Mesenchymal stem cell (in vitro differentiated cells and primary cell): ENCODE data around the gene MYH9.

Source experiments
- DNase-seq: peaks from one replicate; pipeline ENCODE4 v3.0.0-alpha.2; 2013
- H2AFZ ChIP-seq: one replicate; pipeline ENCODE4 v1.6.1; 2013; ENCODE audit warnings: low read depth, mild to moderate bottlenecking, control low read depth, inconsistent platforms, low read length, moderate library complexity
- H2AK5ac ChIP-seq: 2 replicates; pipeline ENCODE4 v1.6.1; 2013; ENCODE audit warnings: low read length, moderate library complexity, mild to moderate bottlenecking, inconsistent platforms; ENCODE audit not compliant: severe bottlenecking
- H2BK120ac ChIP-seq: one replicate; pipeline ENCODE4 v1.6.1; 2013; ENCODE audit warnings: low read depth, mild to moderate bottlenecking, inconsistent platforms, low read length, moderate library complexity
- H2BK12ac ChIP-seq, 2 experiments: one replicate each; pipeline ENCODE4 v1.6.1; 2013; ENCODE audit warnings: inconsistent platforms in 2 of 2, low read length in 2 of 2, mild to moderate bottlenecking in 2 of 2, moderate library complexity in 2 of 2, control low read depth in 1 of 2
- H2BK15ac ChIP-seq: one replicate; pipeline ENCODE4 v1.6.1; 2013; ENCODE audit warnings: mild to moderate bottlenecking, low read depth, inconsistent platforms; ENCODE audit not compliant: poor library complexity, severe bottlenecking
- H2BK5ac ChIP-seq: 2 replicates; pipeline ENCODE4 v1.6.1; 2013; ENCODE audit warnings: low read depth, mild to moderate bottlenecking, low read length, control low read depth, inconsistent platforms; ENCODE audit not compliant: poor library complexity, severe bottlenecking
- H3K14ac ChIP-seq, 2 experiments: one replicate each; pipeline ENCODE4 v1.6.1; 2013; ENCODE audit warnings: inconsistent platforms in 2 of 2, low read length in 2 of 2, control low read depth in 1 of 2, mild to moderate bottlenecking in 1 of 2, moderate library complexity in 1 of 2
- H3K18ac ChIP-seq, 2 experiments: one replicate each; pipeline ENCODE4 v1.6.1; 2013; ENCODE audit warnings: inconsistent platforms in 2 of 2, low read length in 2 of 2, control low read depth in 1 of 2, low read depth in 1 of 2, mild to moderate bottlenecking in 1 of 2
- H3K23ac ChIP-seq, 2 experiments: one replicate each; pipeline ENCODE4 v1.6.1; 2013; ENCODE audit warnings: inconsistent platforms in 2 of 2, low read length in 2 of 2, mild to moderate bottlenecking in 2 of 2, moderate library complexity in 2 of 2, control low read depth in 1 of 2
- H3K27ac ChIP-seq: 2 replicates; pipeline ENCODE4 v1.5.1; 2013; ENCODE audit warnings: mild to moderate bottlenecking, moderate library complexity, low read length, control low read depth, inconsistent platforms; ENCODE audit not compliant: poor library complexity, severe bottlenecking
- H3K27me3 ChIP-seq, 2 experiments: 2 replicates each; pipeline versions ENCODE4 v1.6.1 to v1.7.0; 2013; ENCODE audit warnings: low read length in 2 of 2, mild to moderate bottlenecking in 2 of 2, moderate library complexity in 2 of 2, control low read depth in 1 of 2, inconsistent platforms in 1 of 2; ENCODE audit not compliant: control insufficient read depth in 1 of 2, insufficient read depth in 1 of 2
- H3K36me3 ChIP-seq, 2 experiments: 2 replicates each; pipeline versions ENCODE4 v1.6.1 to v1.7.0; 2013; ENCODE audit warnings: low read length in 2 of 2, control low read depth in 1 of 2, inconsistent platforms in 1 of 2, low read depth in 1 of 2, mild to moderate bottlenecking in 1 of 2; ENCODE audit not compliant: insufficient read depth in 2 of 2, control insufficient read depth in 1 of 2
- H3K4ac ChIP-seq, 2 experiments: one replicate each; pipeline ENCODE4 v1.6.1; 2013; ENCODE audit warnings: inconsistent platforms in 2 of 2, low read length in 2 of 2, mild to moderate bottlenecking in 2 of 2, moderate library complexity in 2 of 2, control low read depth in 1 of 2, low read depth in 1 of 2
- H3K4me1 ChIP-seq: 2 replicates; pipeline ENCODE4 v1.6.1; 2013; ENCODE audit warnings: low read depth, low read length, control low read depth; ENCODE audit not compliant: control insufficient read depth, insufficient read depth
- H3K4me2 ChIP-seq: 2 replicates; pipeline ENCODE4 v1.6.1; 2013; ENCODE audit warnings: low read length, mild to moderate bottlenecking, inconsistent platforms; ENCODE audit not compliant: poor library complexity, severe bottlenecking
- H3K4me3 ChIP-seq, 2 experiments: 2 replicates each; pipeline versions ENCODE4 v1.5.1 to v1.7.0; 2013; ENCODE audit warnings: low read length in 2 of 2, mild to moderate bottlenecking in 2 of 2, control low read depth in 1 of 2, low read depth in 1 of 2; ENCODE audit not compliant: insufficient read depth in 1 of 2
- H3K79me1 ChIP-seq: replicated peaks from 2 replicates; pipeline ENCODE4 v1.6.1; 2013; ENCODE audit warnings: mild to moderate bottlenecking, control low read depth, low read length, inconsistent platforms; ENCODE audit not compliant: poor library complexity, severe bottlenecking
- H3K9ac ChIP-seq: 2 replicates; pipeline ENCODE4 v1.7.0; 2013; ENCODE audit warnings: mild to moderate bottlenecking, low read length, moderate library complexity
- H3K9me3 ChIP-seq: 2 replicates; pipeline ENCODE4 v1.7.0; 2013; ENCODE audit warnings: mild to moderate bottlenecking, low read length; ENCODE audit not compliant: control insufficient read depth
- H4K8ac ChIP-seq: one replicate; pipeline ENCODE4 v1.6.1; 2013; ENCODE audit warnings: inconsistent platforms, mild to moderate bottlenecking, low read length, moderate library complexity
- H4K91ac ChIP-seq: one replicate; pipeline ENCODE4 v1.6.1; 2013; ENCODE audit warnings: mild to moderate bottlenecking, low read length, inconsistent platforms
- WGBS: methylation state at CpG from one replicate; pipeline ENCODE4 v1.1.7; 2013; ENCODE audit warnings: mixed read lengths; 5-methylcytosine and 5-hydroxymethylcytosine counted together

MYH9 gene

GRCh38 chr22:36362075-36362474 lies 25.7 kb downstream of the MYH9 start:
- H2BK5ac ChIP-seq: no peak overlapping the region
- no peak overlapping the region for H3K4ac ChIP-seq
- no peak overlapping the region for H3K4me3 ChIP-seq
- no peaks in the 10 kb centered on the region for H3K27me3 ChIP-seq
- no peak overlapping the region for H4K91ac ChIP-seq
- H2BK120ac ChIP-seq: no peak overlapping the region
- H4K8ac ChIP-seq: peak overlapping the region; percentile 45
- peak overlapping the region in 1 of 2 experiments; percentile 11 for H2BK12ac ChIP-seq
- no peak overlapping the region for H3K4me2 ChIP-seq
- H2BK15ac ChIP-seq: peak overlapping the region; percentile 36
- no peak overlapping the region for H3K9ac ChIP-seq
- no peak overlapping the region for H3K23ac ChIP-seq
- peaks cover 73% of the 10 kb centered on the region for H3K4me1 ChIP-seq
- H3K9me3 ChIP-seq: no peaks in the 10 kb centered on the region
- 91% methylated on average over 4 of the region's 4 CpGs for WGBS
- peaks cover 4 to 38% of the 10 kb centered on the region in 2 experiments for H3K36me3 ChIP-seq
- no peak overlapping the region for H3K14ac ChIP-seq
- peak overlapping the region in 1 of 2 experiments; percentile 65 for H3K18ac ChIP-seq
- no peak for DNase-seq
- H3K79me1 ChIP-seq: no peaks in the 10 kb centered on the region
- peak overlapping the region; percentile 92 for H3K27ac ChIP-seq
- no peak overlapping the region for H2AFZ ChIP-seq
- H2AK5ac ChIP-seq: peak overlapping the region; percentile 71

- Histone ChIP-seq H3K4ac (peak overlapping the region in 1 of 2 experiments; percentile 24), H2AK5ac (peak overlapping the region; percentile 76), H4K8ac (peak overlapping the region; percentile 60), H3K4me2 (peak overlapping the region; percentile 56), H3K27ac (peak overlapping the region; percentile 92), H3K23ac (peak overlapping the region in 1 of 2 experiments; percentile 50), H3K36me3 (peaks cover 0 to 32% of the 10 kb centered on the region in 2 experiments), H3K9ac (peak overlapping the region; percentile 35), H3K9me3 (no peaks in the 10 kb centered on the region), H2BK15ac (no peak overlapping the region), H3K14ac (peak overlapping the region in 1 of 2 experiments; percentile 81), H3K4me3 (no peak overlapping the region), H2BK120ac (no peak overlapping the region), H3K18ac (peak overlapping the region; percentile 14 to 89), H2BK12ac (peak overlapping the region in 1 of 2 experiments; percentile 94), H4K91ac (peak overlapping the region; percentile 5), H3K4me1 (peaks cover 66% of the 10 kb centered on the region), H2BK5ac (peak overlapping the region; percentile 85), H3K79me1 (no peaks in the 10 kb centered on the region), H2AFZ (no peak overlapping the region), H3K27me3 (no peaks in the 10 kb centered on the region)
- DNase-seq: peak; percentile 81
- WGBS: 28% methylated on average over 4 of the region's 5 CpGs
Measured at GRCh38 chr22:36360871-36361383, 26.8 kb downstream of the MYH9 start.

- no peaks in the 10 kb centered on the region for H3K79me1 ChIP-seq
- H4K8ac ChIP-seq: no peak overlapping the region
- no peak overlapping the region for H2BK5ac ChIP-seq
- peak overlapping the region; percentile 90 for H3K27ac ChIP-seq
- H2BK12ac ChIP-seq: no peak overlapping the region
- no peak overlapping the region for H3K4me3 ChIP-seq
- no peak overlapping the region for H3K9ac ChIP-seq
- no peak overlapping the region for H2AFZ ChIP-seq
- H3K9me3 ChIP-seq: no peaks in the 10 kb centered on the region
- no peak overlapping the region for H3K4ac ChIP-seq
- H3K36me3 ChIP-seq: peaks cover 0 to 38% of the 10 kb centered on the region in 2 experiments
- peak overlapping the region; percentile 9 for H2AK5ac ChIP-seq
- no peaks in the 10 kb centered on the region for H3K27me3 ChIP-seq
- H3K4me2 ChIP-seq: no peak overlapping the region
- no peak overlapping the region for H3K18ac ChIP-seq
- no peak overlapping the region for H4K91ac ChIP-seq
- peaks cover 65% of the 10 kb centered on the region for H3K4me1 ChIP-seq
- no peak overlapping the region for H3K23ac ChIP-seq
- no peak for DNase-seq
- H2BK15ac ChIP-seq: no peak overlapping the region
- H3K14ac ChIP-seq: no peak overlapping the region
- H2BK120ac ChIP-seq: no peak overlapping the region
- WGBS: 82% methylated on average over 3 of the region's 3 CpGs
Measured at GRCh38 chr22:36360011-36360410, 27.8 kb downstream of the MYH9 start.

GRCh38 chr22:36359470-36359996 lies 28.2 kb downstream of the MYH9 start:
- no peak overlapping the region for H2AFZ ChIP-seq
- no peak overlapping the region for H3K4me2 ChIP-seq
- H2AK5ac ChIP-seq: peak overlapping the region; percentile 87
- H2BK12ac ChIP-seq: no peak overlapping the region
- peak overlapping the region; percentile 90 for H3K27ac ChIP-seq
- no peaks in the 10 kb centered on the region for H3K79me1 ChIP-seq
- no peak overlapping the region for H4K8ac ChIP-seq
- H3K9me3 ChIP-seq: no peaks in the 10 kb centered on the region
- H3K4ac ChIP-seq: no peak overlapping the region
- H2BK15ac ChIP-seq: no peak overlapping the region
- H3K36me3 ChIP-seq: peaks cover 0 to 36% of the 10 kb centered on the region in 2 experiments
- no peak overlapping the region for H2BK120ac ChIP-seq
- no peak for DNase-seq
- H3K14ac ChIP-seq: no peak overlapping the region
- H3K18ac ChIP-seq: no peak overlapping the region
- 79% methylated on average over 3 of the region's 3 CpGs for WGBS
- no peak overlapping the region for H3K9ac ChIP-seq
- no peak overlapping the region for H4K91ac ChIP-seq
- no peak overlapping the region for H3K4me3 ChIP-seq
- peaks cover 61% of the 10 kb centered on the region for H3K4me1 ChIP-seq
- H3K27me3 ChIP-seq: no peaks in the 10 kb centered on the region
- H2BK5ac ChIP-seq: peak overlapping the region; percentile 1
- H3K23ac ChIP-seq: no peak overlapping the region
